ENCODE results near the gene NPHS1.

NPHS1 gene

DNA sequence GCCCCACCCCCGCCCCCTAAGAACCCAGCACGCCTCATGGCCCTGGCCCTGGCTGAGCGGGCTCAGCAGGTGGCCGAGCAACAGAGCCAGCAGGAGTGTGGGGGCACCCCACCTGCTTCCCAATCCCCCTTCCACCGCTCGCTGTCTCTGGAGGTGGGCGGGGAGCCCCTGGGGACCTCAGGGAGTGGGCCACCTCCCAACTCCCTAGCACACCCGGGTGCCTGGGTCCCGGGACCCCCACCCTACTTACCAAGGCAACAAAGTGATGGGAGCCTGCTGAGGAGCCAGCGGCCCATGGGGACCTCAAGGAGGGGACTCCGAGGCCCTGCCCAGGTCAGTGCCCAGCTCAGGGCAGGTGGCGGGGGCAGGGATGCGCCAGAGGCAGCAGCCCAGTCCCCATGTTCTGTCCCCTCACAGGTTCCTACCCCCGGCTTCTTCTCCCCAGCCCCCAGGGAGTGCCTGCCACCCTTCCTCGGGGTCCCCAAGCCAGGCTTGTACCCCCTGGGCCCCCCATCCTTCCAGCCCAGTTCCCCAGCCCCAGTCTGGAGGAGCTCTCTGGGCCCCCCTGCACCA, 65.0 kb downstream of the NPHS1 start:
- no peak for DNase-seq

- no peak for DNase-seq
These were observed 65.8 kb downstream of the NPHS1 start for GRCh38 chr19:35786299-35787160.

- DNase-seq = no peak
These were observed 67.0 kb downstream of the NPHS1 start for GRCh38 chr19:35785339-35785627.

DNA sequence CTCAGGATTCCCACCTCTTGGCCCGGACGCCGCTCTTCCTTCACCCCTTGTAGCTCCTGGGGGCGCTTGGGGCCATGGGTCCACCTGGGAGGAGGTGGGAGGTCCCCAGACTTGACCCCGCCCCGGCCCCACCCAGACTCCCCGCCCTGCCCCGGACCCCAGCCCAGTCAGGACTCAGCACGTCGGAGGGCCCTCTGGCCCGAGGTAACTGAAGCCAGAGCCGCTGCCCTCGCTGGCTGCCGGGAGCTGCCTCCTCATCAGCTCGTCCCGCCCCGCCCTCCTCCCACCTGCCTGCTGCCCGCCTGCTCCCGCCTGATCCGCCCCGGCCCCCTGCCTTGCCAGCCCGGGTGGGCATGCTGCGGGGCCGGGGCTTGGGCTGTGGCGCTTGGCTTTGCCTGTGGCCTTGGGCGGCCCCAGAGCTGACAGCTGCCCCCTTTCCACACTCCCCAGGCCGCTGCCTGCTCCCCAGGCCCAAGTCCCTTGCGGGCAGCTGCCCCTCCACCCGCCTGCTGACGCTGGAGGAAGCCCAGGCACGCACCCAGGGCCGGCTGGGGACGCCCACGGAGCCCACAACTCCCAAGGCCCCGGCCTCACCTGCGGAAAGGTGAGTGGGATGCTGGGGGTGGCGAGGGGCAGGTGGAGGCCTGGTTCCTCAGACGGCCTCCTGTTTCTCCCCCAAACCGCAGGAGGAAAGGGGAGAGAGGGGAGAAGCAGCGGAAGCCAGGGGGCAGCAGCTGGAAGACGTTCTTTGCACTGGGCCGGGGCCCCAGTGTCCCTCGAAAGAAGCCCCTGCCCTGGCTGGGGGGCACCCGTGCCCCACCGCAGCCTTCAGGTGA, 67.6 kb downstream of the NPHS1 start:
- no peak for DNase-seq

DNA sequence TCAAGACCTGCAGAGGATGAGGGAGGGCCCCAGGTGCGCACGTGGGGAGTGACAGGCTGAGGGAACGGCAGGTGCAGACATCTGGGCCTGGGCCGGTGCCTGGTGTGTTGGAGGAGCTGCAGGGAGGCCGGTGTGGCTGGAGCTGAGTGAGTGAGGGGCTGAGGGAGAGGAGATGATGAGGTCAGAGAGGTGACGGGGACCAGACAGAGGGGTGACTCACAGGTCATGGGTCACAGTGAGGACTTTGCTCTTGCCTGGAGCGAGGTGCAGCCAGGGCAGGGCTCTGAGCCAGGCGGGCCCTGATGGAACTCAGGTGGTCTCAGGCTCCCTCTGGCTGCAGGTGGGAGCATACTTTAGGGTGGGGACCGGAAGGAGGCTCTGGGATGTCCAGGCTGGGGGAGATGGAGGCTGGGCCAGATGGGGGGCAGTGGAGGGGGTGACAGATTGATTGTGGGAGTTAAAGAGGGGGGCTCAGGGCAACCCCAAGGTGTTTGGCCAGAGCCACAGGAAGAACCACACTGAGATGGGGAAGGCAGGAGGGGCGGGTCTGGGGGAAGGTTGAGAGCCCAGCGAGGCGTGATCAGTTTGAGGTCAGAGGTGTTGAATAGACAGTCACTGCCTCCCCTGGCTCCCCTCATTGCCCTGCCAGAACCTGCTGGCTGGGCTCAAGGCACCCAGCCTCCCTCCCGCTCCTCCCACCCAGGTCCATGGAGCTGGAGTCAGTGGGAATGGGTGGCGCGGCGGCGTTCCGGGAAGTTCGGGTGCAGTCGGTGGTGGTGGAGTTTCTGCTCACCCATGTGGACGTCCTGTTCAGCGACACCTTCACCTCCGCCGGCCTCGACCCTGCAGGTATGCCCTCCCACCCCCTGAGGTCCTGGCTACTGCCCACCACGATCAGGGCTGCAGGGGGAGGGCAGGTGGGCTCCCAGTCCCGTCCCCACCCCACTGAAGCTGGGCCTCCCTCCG, 68.6 kb downstream of the NPHS1 start:
- DNase-seq = no peak

GRCh38 chr19:35782589-35782988, 69.7 kb downstream of the NPHS1 start:
- no peak for DNase-seq

DNA sequence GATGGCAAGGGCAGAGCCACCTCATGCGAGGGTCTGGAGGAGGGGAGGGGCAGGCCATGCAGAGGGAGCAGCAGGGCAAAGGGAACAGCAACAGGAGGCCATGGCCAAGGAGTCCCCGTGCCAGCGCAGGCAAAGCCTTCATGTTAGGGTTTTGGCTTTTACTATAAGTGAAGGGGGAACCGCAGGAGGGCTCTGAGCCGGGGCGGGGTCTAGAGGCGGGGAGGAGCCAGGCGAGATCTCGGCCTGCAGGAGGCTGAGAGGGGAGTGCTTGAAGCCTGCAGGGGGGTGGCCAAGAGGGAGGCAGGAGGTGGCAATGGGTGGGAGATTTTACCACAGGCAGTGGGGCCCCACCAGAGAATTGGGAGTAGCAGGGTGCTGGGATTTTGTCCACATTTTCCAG, 70.7 kb downstream of the NPHS1 start:
- no peak for DNase-seq

DNA sequence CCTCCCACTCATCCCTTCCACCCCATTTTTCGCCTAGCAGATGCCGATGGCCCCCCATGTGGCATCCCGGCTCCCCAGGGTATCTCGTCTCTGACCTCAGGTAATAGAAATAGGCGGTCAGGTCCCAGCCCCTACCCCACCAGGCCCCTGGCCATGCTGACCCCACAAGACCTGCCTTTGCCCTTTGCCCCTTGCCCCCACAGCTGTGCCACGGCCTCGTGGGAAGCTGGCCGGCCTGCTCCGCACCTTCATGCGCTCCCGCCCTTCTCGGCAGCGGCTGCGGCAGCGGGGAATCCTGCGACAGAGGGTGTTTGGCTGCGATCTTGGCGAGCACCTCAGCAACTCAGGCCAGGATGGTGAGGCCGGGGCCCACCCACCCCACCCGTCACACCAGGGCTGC, 71.6 kb downstream of the NPHS1 start:
- no peak for DNase-seq

DNA sequence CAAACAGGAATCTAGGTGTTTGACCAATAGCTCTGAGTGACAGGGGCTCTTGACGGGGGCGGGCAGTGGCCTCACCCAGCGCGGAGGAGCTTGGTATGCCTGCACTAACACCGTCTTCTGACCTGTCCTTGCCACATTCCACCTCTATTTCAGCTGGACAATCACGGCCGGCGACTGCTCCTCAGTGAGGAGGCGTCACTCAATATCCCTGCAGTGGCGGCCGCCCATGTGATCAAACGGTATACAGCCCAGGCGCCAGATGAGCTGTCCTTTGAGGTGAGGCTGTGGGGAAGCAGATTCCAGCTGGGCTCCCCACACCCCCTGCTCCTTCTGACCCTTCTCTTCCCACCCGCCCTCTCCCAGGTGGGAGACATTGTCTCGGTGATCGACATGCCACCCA, 72.2 kb downstream of the NPHS1 start:
- no peak for DNase-seq

GRCh38 chr19:35779033-35779432, 73.3 kb downstream of the NPHS1 start:
- no peak for DNase-seq

DNA sequence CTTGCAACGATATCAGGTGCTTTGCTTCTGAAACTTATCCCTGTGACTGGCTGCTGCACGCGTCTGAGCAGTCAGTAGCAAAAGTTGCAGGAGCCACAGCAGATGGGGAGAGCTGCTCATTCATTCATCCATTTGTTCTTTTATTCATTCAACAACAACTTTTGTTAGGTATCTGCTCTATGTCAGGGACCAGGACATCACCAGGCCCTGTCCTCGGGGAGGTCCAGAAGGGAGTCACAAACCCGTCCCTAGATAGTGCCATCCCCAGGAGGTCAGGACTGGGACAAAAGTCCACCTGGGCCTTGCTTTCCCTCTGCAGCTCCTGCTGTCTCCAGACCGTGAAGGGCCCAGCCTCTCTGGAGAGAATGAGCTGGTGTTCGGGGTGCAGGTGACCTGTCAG, 74.3 kb downstream of the NPHS1 start:
- no peak for DNase-seq

DNA sequence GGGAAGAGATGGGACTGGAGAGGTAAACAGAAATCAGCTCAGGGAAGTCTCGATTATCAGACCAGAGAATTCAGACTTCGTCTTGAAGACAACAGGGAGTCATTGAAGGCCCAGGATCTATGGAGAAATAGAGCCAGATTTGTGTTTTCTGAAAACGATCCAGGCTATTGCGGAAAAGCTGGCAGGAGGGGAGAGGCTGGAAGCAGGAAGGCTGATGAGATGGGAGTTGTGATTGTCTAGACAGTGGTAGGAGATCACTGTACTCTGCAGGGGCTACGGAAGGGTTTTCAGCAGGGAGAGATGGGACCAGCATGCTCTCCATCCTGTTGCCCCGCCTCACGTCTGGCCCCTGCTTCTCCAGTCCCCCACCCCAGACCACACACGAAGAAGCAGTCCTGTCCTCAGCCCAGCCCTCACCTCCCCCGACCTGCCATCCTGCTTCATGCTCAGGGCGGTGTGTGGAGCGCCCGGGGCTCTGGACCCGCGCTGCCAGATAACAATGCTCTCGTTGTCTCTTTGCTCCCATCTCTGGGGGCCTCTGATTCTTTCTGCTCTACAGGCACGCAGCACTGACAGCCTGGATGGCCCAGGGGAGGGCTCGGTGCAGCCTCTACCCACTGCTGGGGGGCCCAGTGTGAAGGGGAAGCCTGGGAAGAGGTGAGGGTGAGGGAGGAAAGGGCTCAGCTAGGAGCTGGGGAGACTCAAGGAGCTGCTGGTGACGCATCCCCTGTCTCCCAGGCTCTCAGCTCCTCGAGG, 75.0 kb downstream of the NPHS1 start:
- no peak for DNase-seq

GRCh38 chr19:35776102-35776788, 76.1 kb downstream of the NPHS1 start:
- DNase-seq = no peak

Data from fibroblast of skin of back (primary cell).